H9 (cell line): ENCODE results near the gene ACTL6B. TPM values are rescaled to one million over a fixed set of nuclear protein-coding genes. Genes with fewer than 3 reads are reported as not detected.

Source experiments
- DNase-seq: peaks from one replicate; pipeline ENCODE4 v3.0.0-alpha.2; 2017
- H2AFZ ChIP-seq: one replicate; pipeline ENCODE4 v1.6.1; 2013; ENCODE audit warnings: mild to moderate bottlenecking, low read length, control low read depth, moderate library complexity
- H2AK5ac ChIP-seq: 2 replicates; pipeline ENCODE4 v1.6.1; 2013; ENCODE audit warnings: low read length, control low read depth, mixed read lengths; ENCODE audit not compliant: insufficient read length
- H2BK120ac ChIP-seq: one replicate; pipeline ENCODE4 v1.6.1; 2013; ENCODE audit warnings: low read depth, mild to moderate bottlenecking, low read length, control low read depth, inconsistent platforms; ENCODE audit not compliant: poor library complexity, severe bottlenecking
- H2BK12ac ChIP-seq: 2 replicates; pipeline ENCODE4 v1.6.1; 2013; ENCODE audit warnings: low read length, control low read depth, mixed read lengths, low read depth; ENCODE audit not compliant: insufficient read length
- H2BK15ac ChIP-seq: 2 replicates; pipeline ENCODE4 v1.6.1; 2013; ENCODE audit warnings: low read depth, low read length, control low read depth
- H2BK20ac ChIP-seq: one replicate; pipeline ENCODE4 v1.6.1; 2013; ENCODE audit warnings: low read depth, mild to moderate bottlenecking, low read length, control low read depth, inconsistent platforms; ENCODE audit not compliant: poor library complexity, severe bottlenecking
- H2BK5ac ChIP-seq: 2 replicates; pipeline ENCODE4 v1.6.1; 2013; ENCODE audit warnings: low read length, control low read depth, mixed read lengths; ENCODE audit not compliant: insufficient read length
- H3K14ac ChIP-seq: 2 replicates; pipeline ENCODE4 v1.6.1; 2013; ENCODE audit warnings: low read length, control low read depth; ENCODE audit not compliant: insufficient read depth
- H3K18ac ChIP-seq: 2 replicates; pipeline ENCODE4 v1.6.1; 2013; ENCODE audit warnings: low read depth, mild to moderate bottlenecking, mixed read lengths, low read length, control low read depth; ENCODE audit not compliant: insufficient read length
- H3K23ac ChIP-seq: 2 replicates; pipeline ENCODE4 v1.6.1; 2013; ENCODE audit warnings: low read length, control low read depth, mixed read lengths, low read depth; ENCODE audit not compliant: insufficient read length
- H3K23me2 ChIP-seq: 2 replicates; pipeline ENCODE4 v1.6.1; 2013; ENCODE audit warnings: low read depth, mild to moderate bottlenecking, mixed read lengths, low read length, control low read depth; ENCODE audit not compliant: insufficient read length, poor library complexity, severe bottlenecking
- H3K27ac ChIP-seq: 2 replicates; pipeline ENCODE4 v1.5.1; 2013; ENCODE audit warnings: low read length, control low read depth, mixed read lengths, low read depth; ENCODE audit not compliant: insufficient read length
- H3K27me3 ChIP-seq: 2 replicates; pipeline ENCODE4 v1.6.1; 2013; ENCODE audit warnings: low read length, control low read depth, inconsistent platforms; ENCODE audit not compliant: insufficient read depth
- H3K4ac ChIP-seq: 2 replicates; pipeline ENCODE4 v1.6.1; 2013; ENCODE audit warnings: low read depth, mild to moderate bottlenecking, control low read depth, inconsistent platforms, low read length, moderate library complexity
- H3K4me1 ChIP-seq: 2 replicates; pipeline ENCODE4 v1.6.1; 2013; ENCODE audit warnings: low read length, control low read depth, inconsistent platforms; ENCODE audit not compliant: insufficient read depth
- H3K4me2 ChIP-seq: 2 replicates; pipeline ENCODE4 v1.6.1; 2013; ENCODE audit warnings: low read length, control low read depth, mixed read lengths; ENCODE audit not compliant: insufficient read length, insufficient read depth
- H3K56ac ChIP-seq: 2 replicates; pipeline ENCODE4 v1.6.1; 2013; ENCODE audit warnings: low read depth, mild to moderate bottlenecking, mixed read lengths, low read length, control low read depth; ENCODE audit not compliant: insufficient read length
- H3K79me1 ChIP-seq: 2 replicates; pipeline ENCODE4 v1.6.1; 2013; ENCODE audit warnings: low read depth, mild to moderate bottlenecking, moderate library complexity, low read length, control low read depth, inconsistent platforms; ENCODE audit not compliant: insufficient read depth, poor library complexity, severe bottlenecking
- H3K79me2 ChIP-seq: 2 replicates; pipeline ENCODE4 v1.6.1; 2013; ENCODE audit warnings: low read length, control low read depth, inconsistent platforms; ENCODE audit not compliant: insufficient read depth
- H3K9ac ChIP-seq: 2 replicates; pipeline ENCODE4 v1.6.1; 2013; ENCODE audit warnings: low read length, control low read depth, mixed read lengths; ENCODE audit not compliant: insufficient read length; ENCODE audit errors: extremely low read depth
- H3K9me3 ChIP-seq: one replicate; pipeline ENCODE4 v1.6.1; 2013; ENCODE audit warnings: low read depth, low read length, inconsistent platforms; ENCODE audit not compliant: control insufficient read depth
- H3T11ph ChIP-seq: one replicate; pipeline ENCODE4 v1.6.1; 2013; ENCODE audit warnings: mild to moderate bottlenecking, low read length, control low read depth, inconsistent platforms
- H4K20me1 ChIP-seq: one replicate; pipeline ENCODE4 v1.6.1; 2013; ENCODE audit not compliant: control insufficient read depth, insufficient read length, insufficient read depth
- H4K5ac ChIP-seq: 2 replicates; pipeline ENCODE4 v1.6.1; 2013; ENCODE audit warnings: low read depth, mild to moderate bottlenecking, mixed read lengths, low read length, control low read depth; ENCODE audit not compliant: insufficient read length
- H4K8ac ChIP-seq: replicated peaks from 2 replicates; pipeline ENCODE4 v1.6.1; 2013; ENCODE audit warnings: low read length, control low read depth, mixed read lengths, low read depth; ENCODE audit not compliant: insufficient read length
- H4K91ac ChIP-seq: 2 replicates; pipeline ENCODE4 v1.6.1; 2013; ENCODE audit warnings: low read depth, mild to moderate bottlenecking, moderate library complexity, mixed read lengths, low read length, control low read depth; ENCODE audit not compliant: insufficient read length
- H3K27ac Mint-ChIP-seq, 3 experiments: 2 replicates in 2 of 3; 3 replicates in 1 of 3; pipeline ENCODE4 v1.8.0; 2020 to 2021; ENCODE audit warnings: mixed read lengths in 3 of 3, mild to moderate bottlenecking in 1 of 3, moderate library complexity in 1 of 3
- H3K27me3 Mint-ChIP-seq: 2 replicates; pipeline ENCODE4 v1.8.0; 2021; ENCODE audit warnings: low read depth, mild to moderate bottlenecking, moderate library complexity, mixed read lengths
- H3K36me3 Mint-ChIP-seq, 3 experiments: 2 replicates in 2 of 3; 3 replicates in 1 of 3; pipeline ENCODE4 v1.8.0; 2020 to 2021; ENCODE audit warnings: low read depth in 3 of 3, mixed read lengths in 3 of 3; ENCODE audit not compliant: insufficient read depth in 1 of 3
- H3K4me1 Mint-ChIP-seq, 2 experiments: 2 replicates each; pipeline ENCODE4 v1.8.0; 2020; ENCODE audit warnings: mixed read lengths in 2 of 2
- H3K4me3 Mint-ChIP-seq, 2 experiments: 2 replicates in 1 of 2; 3 replicates in 1 of 2; pipeline ENCODE4 v1.8.0; 2020 to 2021; ENCODE audit warnings: mild to moderate bottlenecking in 2 of 2, mixed read lengths in 2 of 2, moderate library complexity in 1 of 2
- H3K9me3 Mint-ChIP-seq, 2 experiments: 2 replicates in 1 of 2; 3 replicates in 1 of 2; pipeline ENCODE4 v1.8.0; 2020; ENCODE audit warnings: mild to moderate bottlenecking in 2 of 2, mixed read lengths in 2 of 2, moderate library complexity in 1 of 2
- WGBS: extraction: QIAGEN DNeasy Blood & Tissue Kit; methylation state at CpG from one replicate; pipeline ENCODE4 v1.1.7; 2013; ENCODE audit warnings: missing lambda C conversion rate, low lambda C conversion rate, mixed read lengths; ENCODE audit not compliant: insufficient read length; ENCODE audit errors: extremely low coverage; 5-methylcytosine and 5-hydroxymethylcytosine counted together
- total RNA-seq: library from RNA; stranded (reverse); gene quantifications from 2 replicates; pipeline ENCODE4 v1.2.1, GENCODE V29; 2021
- TF ChIP-seq, protein P1 (sequence below): fragments of 200-600 bp; sonication (generic); conservative IDR thresholded peaks from 3 replicates; pipeline ENCODE4 v1.8.0; 2021; ENCODE audit warnings: antibody characterized with exemption, mild to moderate bottlenecking

Gene ACTL6B
- total RNA-seq, 1 experiment from 2014 or later, result 0.50 TPM

DNA sequence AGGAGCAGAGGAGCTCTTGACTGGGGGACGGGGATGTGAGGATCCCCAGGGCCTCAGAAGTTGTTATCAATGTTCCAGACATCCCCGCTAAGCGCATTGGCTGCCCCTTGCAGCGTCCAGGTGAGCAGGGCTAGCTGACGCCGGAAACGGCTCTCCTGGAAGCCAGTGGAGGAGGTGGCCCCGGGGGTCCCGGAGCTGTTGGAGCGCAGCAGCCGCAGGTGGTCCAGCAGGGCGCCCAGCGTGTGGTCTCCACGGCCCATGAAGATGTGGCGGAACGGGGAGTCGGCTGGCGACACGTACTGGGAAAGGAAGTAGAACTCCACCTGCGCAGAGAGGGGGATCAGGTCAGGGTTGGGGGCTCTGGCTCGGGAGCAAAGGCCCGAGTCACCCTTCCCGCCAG, 35.4 kb downstream of the ACTL6B start:
- Histone ChIP-seq H3K14ac (no peak overlapping the region), H3K79me1 (no peaks in the 10 kb centered on the region), H2BK12ac (no peak overlapping the region), H3K18ac (no peak overlapping the region), H3K9me3 (no peaks in the 10 kb centered on the region), H2AK5ac (no peak overlapping the region), H2BK5ac (no peak overlapping the region), H2BK15ac (no peak overlapping the region; the same call in 1 of the 2 replicates), H3T11ph (no peak overlapping the region), H2AFZ (no peak overlapping the region), H3K4me2 (no peak overlapping the region), H4K8ac (no peak overlapping the region), H3K79me2 (no peaks in the 10 kb centered on the region), H3K4me1 (no peaks in the 10 kb centered on the region), H3K56ac (no peak overlapping the region), H3K27ac (no peak overlapping the region), H4K91ac (no peak overlapping the region), H3K9ac (no peak overlapping the region), H2BK120ac (no peak overlapping the region), H3K23me2 (no peaks in the 10 kb centered on the region), H3K27me3 (peaks cover 1% of the 10 kb centered on the region; the same call in 1 of the 2 replicates), H4K20me1 (no peaks in the 10 kb centered on the region), H3K23ac (no peak overlapping the region), H3K4ac (no peak overlapping the region), H2BK20ac (no peak overlapping the region), H4K5ac (no peak overlapping the region)
- H3K4me1 Mint-ChIP-seq, result peaks cover under 1 to 2% of the 10 kb centered on the region in 2 experiments
- H3K27ac Mint-ChIP-seq, result no peak overlapping the region; a peak in 1 of 7 replicates
- H3K4me3 Mint-ChIP-seq, result no peak overlapping the region
- DNase-seq, result no peak
- H3K9me3 Mint-ChIP-seq, result no peaks in the 10 kb centered on the region; a peak in 1 of 5 replicates
- WGBS, result no CpG with 5 or more reads among the region's 23 CpGs
- H3K27me3 Mint-ChIP-seq, result peaks cover 14% of the 10 kb centered on the region
- TF ChIP-seq, protein P1, sequence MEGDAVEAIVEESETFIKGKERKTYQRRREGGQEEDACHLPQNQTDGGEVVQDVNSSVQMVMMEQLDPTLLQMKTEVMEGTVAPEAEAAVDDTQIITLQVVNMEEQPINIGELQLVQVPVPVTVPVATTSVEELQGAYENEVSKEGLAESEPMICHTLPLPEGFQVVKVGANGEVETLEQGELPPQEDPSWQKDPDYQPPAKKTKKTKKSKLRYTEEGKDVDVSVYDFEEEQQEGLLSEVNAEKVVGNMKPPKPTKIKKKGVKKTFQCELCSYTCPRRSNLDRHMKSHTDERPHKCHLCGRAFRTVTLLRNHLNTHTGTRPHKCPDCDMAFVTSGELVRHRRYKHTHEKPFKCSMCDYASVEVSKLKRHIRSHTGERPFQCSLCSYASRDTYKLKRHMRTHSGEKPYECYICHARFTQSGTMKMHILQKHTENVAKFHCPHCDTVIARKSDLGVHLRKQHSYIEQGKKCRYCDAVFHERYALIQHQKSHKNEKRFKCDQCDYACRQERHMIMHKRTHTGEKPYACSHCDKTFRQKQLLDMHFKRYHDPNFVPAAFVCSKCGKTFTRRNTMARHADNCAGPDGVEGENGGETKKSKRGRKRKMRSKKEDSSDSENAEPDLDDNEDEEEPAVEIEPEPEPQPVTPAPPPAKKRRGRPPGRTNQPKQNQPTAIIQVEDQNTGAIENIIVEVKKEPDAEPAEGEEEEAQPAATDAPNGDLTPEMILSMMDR, result no peak
- H3K36me3 Mint-ChIP-seq, result peaks cover 0 to 1% (median 0%) of the 10 kb centered on the region in 3 experiments; a peak in 1 of 7 replicates
